ENCODE measurements around the gene ANKRD39.

Gene ANKRD39

DNA sequence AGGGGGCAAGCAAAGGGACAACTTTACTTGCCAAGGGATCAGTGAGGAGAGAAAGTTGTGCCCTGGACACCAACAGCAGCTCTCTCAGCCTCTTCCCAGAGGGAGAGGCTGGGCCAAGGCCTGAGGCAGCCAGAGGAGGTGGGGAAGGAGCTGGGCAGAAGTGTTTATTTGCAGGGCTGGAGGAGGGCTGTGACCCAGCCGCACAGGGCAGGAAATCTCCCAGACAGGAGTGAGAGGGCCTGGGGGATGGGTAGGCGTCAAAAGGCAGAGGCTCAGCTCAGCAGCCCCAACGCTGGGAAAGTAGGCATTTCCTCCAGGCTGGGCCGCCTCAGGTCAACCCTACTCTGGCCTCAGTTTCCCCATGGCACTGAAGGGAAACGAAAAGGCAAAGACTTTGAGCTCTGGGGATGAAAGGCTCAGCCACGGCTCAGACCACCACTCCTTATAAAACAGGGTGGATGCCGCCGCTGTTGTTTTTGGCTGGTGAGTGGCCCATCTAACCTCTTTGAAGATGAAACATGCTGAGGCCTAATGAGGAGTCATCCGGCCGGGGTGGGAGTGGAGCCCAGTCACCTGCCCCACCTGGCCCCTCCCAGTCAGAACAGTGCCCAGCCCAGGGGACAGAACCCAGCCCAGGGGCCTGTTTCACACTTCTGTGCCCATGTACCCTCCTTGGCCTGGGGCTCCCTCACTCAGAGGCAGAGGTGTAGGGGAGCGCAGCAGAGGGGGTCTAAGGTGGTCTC lies 33.9 kb upstream of the ANKRD39 start:
- no peak for TF ChIP-seq CTCF (IDR thresholded peaks at IDR 0.05)

DNA sequence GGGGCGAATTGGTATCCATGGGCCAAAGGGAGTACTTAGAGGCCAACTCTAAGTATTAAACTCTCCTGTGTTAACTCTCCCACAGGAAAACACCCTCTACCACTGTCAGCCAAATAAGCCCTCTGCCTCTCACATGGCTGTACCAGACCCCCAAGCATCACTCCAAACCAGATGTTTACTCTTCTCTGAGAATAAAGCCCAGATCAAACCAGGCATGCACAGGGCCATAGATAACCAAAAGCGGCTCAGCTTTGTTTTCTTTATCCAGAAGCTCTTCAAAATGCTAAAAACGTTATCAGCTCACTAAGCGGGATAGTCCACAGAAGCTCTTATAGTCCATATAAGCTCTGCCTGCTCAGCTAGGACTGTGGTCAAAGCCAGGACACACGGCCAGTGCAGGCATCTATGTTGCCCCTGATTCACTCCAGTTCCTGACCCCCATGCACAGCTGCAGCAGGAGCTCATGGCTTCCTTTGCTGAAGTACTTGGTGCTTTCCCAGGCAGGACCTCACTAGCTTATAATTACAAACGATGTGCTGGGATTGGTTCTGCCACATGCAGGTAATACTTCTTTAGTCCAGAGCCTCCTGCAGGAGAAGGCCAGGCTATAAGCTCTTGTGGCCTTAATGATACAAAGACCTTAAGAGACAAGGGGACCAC lies 33.0 kb upstream of the ANKRD39 start:
- TF ChIP-seq CTCF (IDR thresholded peaks at IDR 0.05): no peak

DNA sequence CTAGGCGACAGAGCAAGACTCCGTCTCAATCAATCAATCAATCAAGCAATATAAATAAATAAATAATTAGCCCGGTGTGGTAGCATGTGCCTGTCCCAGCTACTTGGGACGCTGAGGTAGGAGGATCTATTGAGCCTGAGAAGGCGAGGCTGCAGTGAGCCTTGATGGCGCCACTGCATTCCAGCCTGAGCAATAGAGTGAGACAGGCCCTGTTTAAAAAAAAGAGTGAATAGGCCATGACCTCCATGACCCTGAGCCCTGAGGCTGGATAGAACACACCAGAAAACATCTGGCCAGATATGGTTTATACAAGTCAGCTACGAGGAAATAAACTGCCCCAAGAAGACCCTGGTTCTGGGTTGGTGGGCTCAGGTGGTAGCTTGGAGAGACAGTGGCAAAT lies 32.4 kb upstream of the ANKRD39 start:
- TF ChIP-seq CTCF (IDR thresholded peaks at IDR 0.05): no peak

DNA sequence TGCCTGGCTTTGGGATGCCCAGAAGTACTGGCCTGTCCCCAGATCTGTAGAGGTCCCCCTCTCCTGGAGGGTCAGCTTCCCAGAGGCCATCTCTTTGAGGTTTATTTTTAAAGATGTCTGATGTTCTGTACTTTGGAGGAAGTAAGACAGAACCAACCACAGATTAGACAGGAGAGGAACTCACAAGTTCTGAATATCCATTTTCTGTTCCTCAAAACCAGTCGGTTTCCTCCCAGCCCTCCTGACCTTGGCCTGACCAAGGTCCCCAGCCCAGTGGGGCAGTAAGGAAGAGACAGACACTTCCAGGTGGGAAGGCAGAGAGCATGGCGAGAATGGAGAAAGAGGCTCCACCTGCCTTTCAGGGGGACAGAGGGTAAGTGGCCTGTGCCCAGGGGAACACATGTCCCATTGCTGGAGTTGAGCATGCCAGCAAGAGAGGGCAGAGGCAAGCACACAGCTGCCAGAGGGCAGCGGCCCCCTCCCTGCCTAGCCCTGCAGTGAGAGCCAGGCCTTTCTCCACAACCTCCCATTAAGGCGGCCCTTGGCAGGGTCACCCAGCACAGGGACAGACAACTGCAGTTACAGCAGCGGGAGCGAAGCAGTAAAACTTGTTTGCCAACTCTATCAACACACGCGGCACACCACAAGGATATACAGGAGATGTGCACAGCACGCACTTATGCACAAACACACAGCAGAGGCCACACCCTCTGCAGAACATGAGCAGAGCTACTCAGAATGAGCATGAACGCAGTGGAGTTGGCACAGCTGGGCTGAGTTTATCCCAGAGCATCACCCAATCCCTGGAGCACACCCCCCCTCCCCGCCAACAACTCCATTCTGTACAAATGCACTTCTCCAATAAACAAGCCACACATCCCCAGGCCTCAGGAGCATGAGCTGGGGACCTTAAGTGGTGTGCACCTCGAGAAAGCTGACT lies 30.5 kb upstream of the ANKRD39 start:
- TF ChIP-seq CTCF (IDR thresholded peaks at IDR 0.05): no peak

- no peak for TF ChIP-seq CTCF (IDR thresholded peaks at IDR 0.05)
Measured at GRCh38 chr2:96887493-96888012, 29.7 kb upstream of the ANKRD39 start.

DNA sequence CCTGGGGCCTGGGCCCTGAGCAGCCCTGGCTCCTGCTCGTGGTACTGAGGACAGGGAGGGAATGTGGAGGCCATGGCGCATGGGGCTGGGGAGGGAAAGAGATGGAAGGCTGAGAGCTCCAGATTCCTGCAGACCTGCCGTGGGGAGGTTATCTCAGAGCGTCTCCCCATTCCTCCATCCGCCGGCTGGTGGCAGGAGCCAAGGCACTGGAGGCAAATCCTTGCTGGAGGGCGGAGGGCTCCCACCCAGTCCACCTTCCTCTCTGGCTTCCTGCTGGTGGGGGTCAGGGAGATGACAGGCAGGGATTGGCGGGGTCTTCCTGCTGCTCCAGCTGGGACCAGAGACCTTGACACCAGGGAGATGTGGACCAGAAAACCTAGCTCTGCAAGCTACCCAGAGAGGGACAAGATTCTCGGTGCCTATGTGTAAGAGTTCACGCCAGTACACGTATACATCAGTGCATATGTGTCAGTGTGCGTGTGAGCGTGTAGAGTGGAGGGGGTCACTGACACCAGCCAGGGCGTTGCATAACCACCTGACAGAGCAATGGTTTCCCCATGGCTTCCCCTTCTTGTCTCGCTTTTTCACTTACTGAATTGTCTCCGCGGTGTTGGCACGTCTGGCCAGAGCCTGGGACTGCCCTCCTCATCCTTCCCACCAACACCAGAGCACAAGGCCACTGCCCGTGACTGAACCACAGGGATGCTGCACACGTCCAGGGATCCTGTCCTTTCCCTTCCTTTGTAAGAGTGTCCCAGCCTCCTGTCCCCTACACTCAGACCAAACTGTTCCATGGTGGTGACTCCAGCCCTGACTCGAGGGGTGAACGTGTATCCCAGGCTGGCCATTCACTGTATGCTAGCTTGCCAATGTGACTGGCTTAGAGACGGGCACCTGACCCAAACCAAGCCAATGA lies 27.9 kb upstream of the ANKRD39 start:
- no peak for TF ChIP-seq CTCF (IDR thresholded peaks at IDR 0.05)
